Astrocyte of the hippocampus (primary cell): ENCODE results near the gene CTSK.

Experiments used
- DNase-seq: peaks from one replicate; pipeline ENCODE4 v3.0.0; 2011; ENCODE audit warnings: low read depth, low spot score

The CTSK gene

GRCh38 chr1:150762552-150762951, 45.5 kb downstream of the CTSK start:
- DNase-seq, result no peak

GRCh38 chr1:150761801-150762200, 46.3 kb downstream of the CTSK start:
- DNase-seq, result no peak

- DNase-seq, result no peak
Observed at GRCh38 chr1:150760013-150760412, 48.0 kb downstream of the CTSK start.

GRCh38 chr1:150753416-150753815, 54.6 kb downstream of the CTSK start:
- no peak for DNase-seq

GRCh38 chr1:150751443-150751842, 56.6 kb downstream of the CTSK start:
- DNase-seq, result no peak

- no peak for DNase-seq
Observed at GRCh38 chr1:150749720-150750311, 58.2 kb downstream of the CTSK start.

GRCh38 chr1:150748878-150749719, 59.0 kb downstream of the CTSK start:
- DNase-seq, result no peak
